LNCaP clone FGC (cell line): ENCODE data around the gene PPP1R15B.
"Not testable (repeated sequence)": the region's sequence is repeated elsewhere in the genome, so short reads cannot be mapped to it uniquely, and the experiment has no call there.

Experiments used
- DNase-seq: peaks from one replicate; pipeline ENCODE4 v3.0.0-alpha.2; 2011; ENCODE audit warnings: low read depth
- H3K4me3 ChIP-seq: 2 replicates; pipeline ENCODE4 v1.5.1; 2011; ENCODE audit warnings: mild to moderate bottlenecking, low read depth, low read length, control low read depth
- TF ChIP-seq, protein P1 (sequence below): IDR thresholded peaks from 2 replicates; pipeline ENCODE4 v1.5.1; 2012; ENCODE audit warnings: mild to moderate bottlenecking; ENCODE audit not compliant: control insufficient read depth, insufficient read depth; ENCODE audit errors: extremely low read depth

PPP1R15B gene

DNA sequence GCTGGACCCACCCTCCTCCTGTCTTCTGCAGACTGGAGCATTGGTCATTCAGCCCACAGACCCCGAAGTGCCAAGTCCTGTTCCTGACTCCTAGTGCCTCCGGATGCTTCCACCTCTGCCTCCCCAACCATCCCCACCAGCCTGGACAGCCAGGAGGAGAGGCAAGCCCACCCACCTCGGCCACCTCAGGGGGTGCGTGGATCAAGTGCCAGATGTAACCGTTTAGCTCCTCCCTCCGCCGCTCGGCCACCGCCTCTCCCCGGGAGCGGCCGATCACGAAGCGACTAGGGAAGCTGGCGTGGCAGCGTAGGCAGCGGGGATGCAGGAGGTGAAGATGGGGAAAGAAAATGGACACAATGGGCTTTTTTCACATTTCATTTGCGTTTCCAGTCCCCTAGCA lies 18.1 kb upstream of the PPP1R15B start:
- TF ChIP-seq, protein P1, sequence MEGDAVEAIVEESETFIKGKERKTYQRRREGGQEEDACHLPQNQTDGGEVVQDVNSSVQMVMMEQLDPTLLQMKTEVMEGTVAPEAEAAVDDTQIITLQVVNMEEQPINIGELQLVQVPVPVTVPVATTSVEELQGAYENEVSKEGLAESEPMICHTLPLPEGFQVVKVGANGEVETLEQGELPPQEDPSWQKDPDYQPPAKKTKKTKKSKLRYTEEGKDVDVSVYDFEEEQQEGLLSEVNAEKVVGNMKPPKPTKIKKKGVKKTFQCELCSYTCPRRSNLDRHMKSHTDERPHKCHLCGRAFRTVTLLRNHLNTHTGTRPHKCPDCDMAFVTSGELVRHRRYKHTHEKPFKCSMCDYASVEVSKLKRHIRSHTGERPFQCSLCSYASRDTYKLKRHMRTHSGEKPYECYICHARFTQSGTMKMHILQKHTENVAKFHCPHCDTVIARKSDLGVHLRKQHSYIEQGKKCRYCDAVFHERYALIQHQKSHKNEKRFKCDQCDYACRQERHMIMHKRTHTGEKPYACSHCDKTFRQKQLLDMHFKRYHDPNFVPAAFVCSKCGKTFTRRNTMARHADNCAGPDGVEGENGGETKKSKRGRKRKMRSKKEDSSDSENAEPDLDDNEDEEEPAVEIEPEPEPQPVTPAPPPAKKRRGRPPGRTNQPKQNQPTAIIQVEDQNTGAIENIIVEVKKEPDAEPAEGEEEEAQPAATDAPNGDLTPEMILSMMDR, result no peak
- no peak for DNase-seq
- no peak overlapping the region for H3K4me3 ChIP-seq

DNA sequence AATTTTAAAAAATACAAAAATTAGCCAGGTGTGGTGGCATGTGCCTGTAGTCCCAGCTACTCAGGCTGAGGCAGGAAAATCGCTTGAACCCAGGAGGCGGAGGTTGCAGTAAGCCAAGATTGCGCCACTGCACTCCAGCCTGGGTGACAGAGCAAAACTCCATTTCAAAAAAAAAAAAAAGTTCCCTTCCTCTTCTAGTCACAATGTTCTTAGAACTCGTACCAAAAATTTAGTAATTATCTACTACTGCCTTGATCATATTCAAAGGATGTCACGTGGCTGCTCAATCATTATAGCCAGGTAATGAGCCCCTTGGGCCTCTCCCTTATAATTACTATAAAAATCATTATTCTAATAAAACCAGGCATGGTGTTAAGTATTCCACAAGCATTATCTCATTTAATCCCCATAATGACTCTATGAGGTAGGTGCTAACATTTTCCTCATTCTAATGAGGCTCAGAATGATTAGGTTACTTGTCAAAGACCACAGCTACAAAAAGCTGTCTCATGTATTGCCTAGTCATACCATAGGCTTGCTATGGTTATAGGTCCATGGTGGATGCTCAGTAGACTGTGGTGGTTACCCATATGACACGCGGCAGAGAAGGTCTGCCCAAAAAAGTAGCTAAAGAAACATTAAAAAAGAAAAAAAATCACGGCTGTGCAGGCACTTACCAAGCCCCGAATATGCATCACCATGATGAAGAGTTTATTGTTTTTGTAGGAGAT lies 15.5 kb upstream of the PPP1R15B start:
- H3K4me3 ChIP-seq, result no peak overlapping the region
- DNase-seq, result no peak
- TF ChIP-seq, protein P1, result no peak

DNA sequence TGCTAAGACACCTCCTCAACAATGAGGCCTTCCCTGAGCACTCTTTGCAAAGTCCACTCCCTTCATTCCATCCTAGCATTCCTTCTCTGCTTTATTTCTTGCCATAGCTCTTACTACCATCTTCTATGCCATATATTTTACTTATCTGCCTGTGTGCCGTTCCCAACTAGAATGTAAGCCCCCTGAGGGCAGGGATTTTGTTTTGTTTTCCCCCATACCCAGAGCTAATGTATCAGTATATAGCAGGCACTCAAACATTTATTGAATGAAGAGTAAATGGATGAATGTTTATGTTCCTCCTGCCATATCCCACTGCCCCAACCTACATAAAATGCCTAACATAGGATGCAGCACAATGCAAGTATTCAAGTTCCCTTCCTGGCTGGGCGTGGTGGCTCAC lies 14.9 kb upstream of the PPP1R15B start:
- no peak for DNase-seq
- TF ChIP-seq, protein P1, result no peak
- no peak overlapping the region for H3K4me3 ChIP-seq

DNA sequence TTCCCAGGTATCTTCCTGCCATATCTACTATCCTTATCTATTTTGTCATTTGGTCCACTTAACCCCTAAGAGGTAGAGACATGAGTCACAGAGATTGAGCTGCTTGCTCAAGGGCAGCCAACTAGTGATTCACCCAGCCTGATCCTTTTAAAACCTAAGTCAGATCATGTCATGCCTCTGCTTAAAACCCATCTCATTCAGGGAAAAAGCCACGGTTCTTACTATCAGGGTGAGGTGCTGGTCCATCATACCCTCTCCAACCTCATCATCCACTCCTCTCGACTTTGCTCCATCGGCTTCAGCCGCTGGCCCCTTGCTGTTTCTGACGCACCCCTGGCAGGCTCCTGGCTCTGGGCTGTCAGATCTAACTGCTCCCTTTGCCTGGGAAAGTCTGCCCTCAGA lies 14.4 kb upstream of the PPP1R15B start:
- TF ChIP-seq, protein P1, result no peak
- no peak for DNase-seq

DNA sequence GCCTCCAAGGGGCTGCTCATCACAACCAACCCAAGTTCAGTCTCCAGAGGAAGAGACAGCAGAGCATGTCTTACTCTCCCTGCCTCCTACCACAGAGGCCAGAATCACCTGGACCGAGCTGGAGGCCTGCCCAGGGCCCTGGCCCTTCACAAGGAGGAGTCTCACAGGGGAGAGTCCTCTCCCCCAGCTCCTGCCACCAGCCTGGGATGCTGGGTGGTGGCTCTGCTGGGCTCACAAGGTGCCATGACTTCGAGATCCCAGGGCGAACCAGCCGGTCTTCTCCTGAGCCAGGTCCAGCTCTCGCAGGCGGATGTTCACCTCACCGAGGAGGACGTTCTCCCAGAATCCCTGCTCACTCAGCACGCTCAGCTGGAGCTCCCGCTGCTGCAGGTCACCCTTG lies 13.0 kb upstream of the PPP1R15B start:
- TF ChIP-seq, protein P1, result no peak
- no peak for DNase-seq
- H3K4me3 ChIP-seq, result no peak overlapping the region

More for the DNA sequence above, 14.4 kb upstream of the PPP1R15B start:
- H3K4me3 ChIP-seq, result no peak overlapping the region

DNA sequence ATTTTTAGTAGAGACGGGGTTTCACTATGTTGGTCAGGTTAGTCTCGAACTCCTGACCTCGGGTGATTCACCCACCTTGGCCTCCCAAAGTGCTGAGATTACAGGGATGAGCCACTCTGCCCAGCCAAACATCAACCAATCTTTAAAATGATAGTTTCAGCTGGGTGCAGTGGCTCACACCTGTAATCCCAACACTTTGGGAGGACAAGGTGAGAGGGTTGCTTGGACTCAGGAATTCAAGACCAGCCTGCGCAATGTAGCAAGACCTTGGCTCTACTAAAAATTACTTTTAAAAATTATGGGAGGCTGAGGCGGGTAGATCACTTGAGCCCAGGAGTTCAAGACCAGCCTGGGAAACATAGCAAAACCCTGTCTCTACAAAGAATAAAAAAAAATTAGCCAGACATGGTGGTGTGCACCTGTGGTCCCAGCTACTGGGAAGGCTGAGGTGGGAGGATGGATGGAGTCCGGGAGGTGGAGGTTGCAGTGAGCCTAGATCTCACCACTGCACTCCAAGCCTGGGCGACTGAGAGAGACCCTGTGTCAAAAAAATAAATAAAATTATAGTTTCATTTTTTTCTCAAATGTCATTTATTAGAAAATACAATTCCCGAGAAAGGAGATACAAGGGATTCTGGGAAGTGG lies 10.6 kb upstream of the PPP1R15B start:
- DNase-seq, H3K4me3 ChIP-seq: not testable (repeated sequence)

DNA sequence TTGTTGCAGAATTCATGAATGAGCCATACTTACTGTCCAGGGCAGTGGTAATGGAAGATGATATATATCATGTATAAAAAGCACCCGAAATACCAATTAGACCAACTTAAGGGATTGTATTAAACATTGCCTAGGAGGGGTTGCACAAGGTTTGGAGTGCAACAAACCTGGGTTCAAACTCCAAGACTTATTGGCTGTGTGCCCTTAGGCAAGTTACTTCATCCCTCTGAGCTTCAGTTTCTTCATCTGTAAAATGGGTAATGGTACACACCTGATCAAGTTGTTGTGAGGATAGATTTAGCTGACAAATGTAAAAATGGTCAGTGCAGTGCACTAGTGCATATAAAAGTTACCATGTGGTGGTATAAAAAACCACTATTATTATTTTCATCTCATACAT lies 9.8 kb upstream of the PPP1R15B start:
- TF ChIP-seq, protein P1, result no peak
- DNase-seq, result no peak
- H3K4me3 ChIP-seq, result no peak overlapping the region
